Inflammatory macrophage (primary cell): ENCODE data around the gene RGS6.

ENCODE experiments used
- DNase-seq, 2 donors: peaks; one replicate each; pipeline ENCODE4 v3.0.0-alpha.2; 2020 to 2022

Gene RGS6

GRCh38 chr14:72559669-72560255 lies 627.5 kb downstream of the RGS6 start:
- no peak for DNase-seq

GRCh38 chr14:72560331-72560730 lies 628.1 kb downstream of the RGS6 start:
- DNase-seq: no peak

- no peak for DNase-seq
These were observed 628.8 kb downstream of the RGS6 start for GRCh38 chr14:72560889-72561493.

GRCh38 chr14:72562300-72562699 lies 630.1 kb downstream of the RGS6 start:
- DNase-seq: no peak

GRCh38 chr14:72563676-72564075 lies 631.4 kb downstream of the RGS6 start:
- DNase-seq: no peak

GRCh38 chr14:72565149-72565559 lies 632.9 kb downstream of the RGS6 start:
- DNase-seq: no peak

- DNase-seq: no peak
These were observed 633.7 kb downstream of the RGS6 start for GRCh38 chr14:72565917-72566316.

- DNase-seq: no peak
These were observed 635.0 kb downstream of the RGS6 start for GRCh38 chr14:72567226-72567625.

GRCh38 chr14:72568296-72568992 lies 636.2 kb downstream of the RGS6 start:
- DNase-seq: no peak

GRCh38 chr14:72573725-72574417 lies 641.6 kb downstream of the RGS6 start:
- DNase-seq: no peak

GRCh38 chr14:72574715-72575114 lies 642.5 kb downstream of the RGS6 start:
- DNase-seq: no peak

GRCh38 chr14:72576258-72576657 lies 644.0 kb downstream of the RGS6 start:
- no peak for DNase-seq

GRCh38 chr14:72577521-72577920 lies 645.3 kb downstream of the RGS6 start:
- DNase-seq: no peak

GRCh38 chr14:72578514-72578913 lies 646.3 kb downstream of the RGS6 start:
- DNase-seq: no peak

- no peak for DNase-seq
These were observed 650.4 kb downstream of the RGS6 start for GRCh38 chr14:72582582-72582981.

- no peak for DNase-seq
These were observed 651.4 kb downstream of the RGS6 start for GRCh38 chr14:72583316-72584272.

- no peak for DNase-seq
These were observed 656.3 kb downstream of the RGS6 start for GRCh38 chr14:72588521-72588920.

- DNase-seq: no peak
These were observed 657.4 kb downstream of the RGS6 start for GRCh38 chr14:72589652-72590051.

- DNase-seq: no peak
These were observed 658.3 kb downstream of the RGS6 start for GRCh38 chr14:72590577-72590976.

- no peak for DNase-seq
These were observed 659.2 kb downstream of the RGS6 start for GRCh38 chr14:72591391-72591790.

GRCh38 chr14:72594099-72594901 lies 662.1 kb downstream of the RGS6 start:
- no peak for DNase-seq
